HepG2 (cell line): ENCODE results near the gene APBB1. TPM values are rescaled to one million over a fixed set of nuclear protein-coding genes. Genes with fewer than 3 reads are reported as not detected.
A peak's percentile ranks its signal among the peaks of the same experiment; 100 is the strongest.

ENCODE experiments used
- ATAC-seq: fragments of 200-7000 bp; cut with Tn5 transposase; 3 replicates; pipeline ENCODE4 v1.9.1; 2020; ENCODE audit warnings: mild to moderate bottlenecking, moderate library complexity
- BruUV-seq: library from RNA; stranded (reverse); fragments of 400-500 nt; replicated peaks from 2 replicates; lab custom pipeline; 2021; lab: Mats Ljungman, UMichigan
- CTCF ChIA-PET: fragments of 300-600 bp; formaldehyde crosslinking; extraction: SDS; loops from one replicate; lab custom pipeline; 2021; ENCODE audit warnings: low total read pairs, inconsistent platforms, low intra/inter-chr PET ratio; lab: Yijun Ruan, JAX
- POLR2A ChIA-PET: fragments of 350-600 bp; sonication (Branson Sonifier 250); formaldehyde crosslinking; loops from one replicate; lab custom pipeline; 2020; ENCODE audit warnings: antibody characterized with exemption, inconsistent platforms; lab: Yijun Ruan, JAX
- DNase-seq: peaks from one replicate; pipeline ENCODE4 v3.0.0-alpha.2; 2015; ENCODE audit warnings: low spot score
- FAIRE-seq: peaks from 3 replicates; lab custom pipeline; 2011; peaks lifted over from hg19 to GRCh38; lab: Jason Lieb, UNC
- H2AFZ ChIP-seq: one replicate; pipeline ENCODE4 v1.6.1; 2011; ENCODE audit warnings: low read length, inconsistent platforms
- H3K27ac ChIP-seq: fragments of 300-600 bp; 3 replicates; pipeline ENCODE4 v1.8.0; 2011; ENCODE audit warnings: mixed run types, mild to moderate bottlenecking, mixed read lengths, low read length, inconsistent platforms; ENCODE audit not compliant: insufficient read depth; ENCODE audit errors: extremely low read length
- H3K27me3 ChIP-seq, 2 experiments: fragments of 200-600 bp in 1 of 2; 2 replicates in 1 of 2; 3 replicates in 1 of 2; pipeline versions ENCODE4 v1.6.0 to v1.8.0; 2011; ENCODE audit warnings: low read length in 2 of 2, mild to moderate bottlenecking in 2 of 2, moderate library complexity in 2 of 2, inconsistent platforms in 1 of 2; ENCODE audit not compliant: insufficient read depth in 2 of 2, control insufficient read depth in 1 of 2
- H3K36me3 ChIP-seq, 2 experiments: fragments of 200-600 bp in 1 of 2; replicated peaks in 1 of 2; 2 replicates in 1 of 2; 3 replicates in 1 of 2; pipeline versions ENCODE4 v1.5.1 to v1.8.0; 2011; ENCODE audit warnings: low read length in 2 of 2, inconsistent platforms in 1 of 2; ENCODE audit not compliant: insufficient read depth in 2 of 2, control insufficient read depth in 1 of 2
- H3K4me1 ChIP-seq: 2 replicates; pipeline ENCODE4 v1.5.1; 2012; ENCODE audit warnings: low read length, inconsistent platforms; ENCODE audit not compliant: insufficient read depth
- H3K4me2 ChIP-seq: 2 replicates; pipeline ENCODE4 v1.6.0; 2011; ENCODE audit warnings: low read depth, low read length, inconsistent platforms
- H3K4me3 ChIP-seq, 3 experiments: fragments of 200-600 bp in 1 of 3; sonication (generic), shearing (Covaris generic) in 1 of 3; replicated peaks in 1 of 3; 2 replicates each; pipeline ENCODE4 v1.5.1; 2011 to 2016; ENCODE audit warnings: low read length in 3 of 3, inconsistent platforms in 2 of 3, low read depth in 2 of 3, mild to moderate bottlenecking in 2 of 3, control low read depth in 1 of 3, mixed read lengths in 1 of 3; ENCODE audit not compliant: insufficient read depth in 1 of 3
- H3K79me2 ChIP-seq: one replicate; pipeline ENCODE4 v1.6.1; 2011; ENCODE audit warnings: low read length, inconsistent platforms; ENCODE audit not compliant: insufficient read depth
- H3K9ac ChIP-seq: 2 replicates; pipeline ENCODE4 v1.6.0; 2011; ENCODE audit warnings: mild to moderate bottlenecking, low read depth, low read length, inconsistent platforms; ENCODE audit not compliant: insufficient read depth
- H3K9me3 ChIP-seq: 2 replicates; pipeline ENCODE4 v1.5.1; 2012; ENCODE audit warnings: mild to moderate bottlenecking, low read length
- H4K20me1 ChIP-seq: 2 replicates; pipeline ENCODE4 v1.6.0; 2011; ENCODE audit warnings: inconsistent platforms, mild to moderate bottlenecking, low read length, moderate library complexity; ENCODE audit not compliant: insufficient read depth
- ATF5 ChIP-seq: sonication (generic); formaldehyde crosslinking; IDR thresholded peaks from 2 replicates; pipeline ENCODE4 v1.4.0; 2020; ENCODE audit warnings: mild to moderate bottlenecking, low read depth, missing genetic modification reagents
- DDIT3 ChIP-seq: sonication (generic); formaldehyde crosslinking; IDR thresholded peaks from 2 replicates; pipeline ENCODE4 v1.4.0; 2020; ENCODE audit warnings: mild to moderate bottlenecking, missing genetic modification reagents
- FOXA3 ChIP-seq: IDR thresholded peaks from 2 replicates; pipeline ENCODE4 v1.6.1; 2016; ENCODE audit warnings: missing genetic modification reagents, missing compliant biosample characterization
- MNT ChIP-seq: fragments of 450-650 bp; IDR thresholded peaks from 2 replicates; pipeline ENCODE4 v1.6.1; 2016
- NFE2L1 ChIP-seq: sonication (generic); formaldehyde crosslinking; IDR thresholded peaks from 2 replicates; pipeline ENCODE4 v1.4.0; 2020; ENCODE audit warnings: missing genetic modification reagents, mild to moderate bottlenecking, borderline replicate concordance
- POLR2AphosphoS2 ChIP-seq: IDR thresholded peaks from 2 replicates; pipeline ENCODE4 v1.6.1; 2011; ENCODE audit warnings: low read depth, low read length, improper control_type of control experiment
- ZNF276 ChIP-seq: sonication (generic); formaldehyde crosslinking; IDR thresholded peaks from 2 replicates; pipeline ENCODE4 v1.4.0; 2020; ENCODE audit warnings: mild to moderate bottlenecking, low read depth, missing genetic modification reagents
- ZNF292 ChIP-seq: sonication (generic); formaldehyde crosslinking; IDR thresholded peaks from 2 replicates; pipeline ENCODE4 v1.8.1; 2022; ENCODE audit warnings: mild to moderate bottlenecking, low read depth, missing genetic modification reagents, borderline replicate concordance
- ZNF7 ChIP-seq: IDR thresholded peaks from 2 replicates; pipeline ENCODE4 v1.6.1; 2016; ENCODE audit warnings: missing biosample characterization, missing genetic modification reagents
- WGBS: methylation state at CpG from one replicate; pipeline ENCODE4 v1.1.6; 2017; ENCODE audit warnings: low lambda C conversion rate; 5-methylcytosine and 5-hydroxymethylcytosine counted together
- in situ Hi-C: cut with HindIII; loops from 2 replicates; pipeline ENCODE4 v1.10.0; 2017; ENCODE audit warnings: low pct_unique_long_range_greater_than_20kb; ENCODE audit not compliant: extremely low pct_ligation_motif_present
- intact Hi-C: fragments of 100-400 bp; cut with micrococcal nuclease; formaldehyde crosslinking; loops from one replicate; pipeline ENCODE4 v1.10.0; 2022; ENCODE audit not compliant: unreplicated experiment
- polyA plus RNA-seq, 8 experiments: library from polyadenylated mRNA; depleted of rRNA in 3 of 8; stranded (reverse) in 7 of 8; unstranded in 1 of 8; fragments of >200 nt; fragmentation: Illumina TruSeq in 4 of 8; extraction: Trizol in 4 of 8; gene quantifications; 2 replicates each; pipeline versions ENCODE4 v1.2.1 to v1.2.3, GENCODE V29; 2011 to 2016; ENCODE audit warnings: low read depth in 4 of 8, missing spikeins in 1 of 8, mixed read lengths in 1 of 8; ENCODE audit not compliant: insufficient read depth in 1 of 8
- total RNA-seq, 5 experiments: library from RNA; depleted of rRNA; stranded (reverse); fragments of >200 nt; fragmentation: Illumina TruSeq; extraction: Trizol; gene quantifications; 2 replicates each; pipeline ENCODE4 v1.2.3, GENCODE V29; 2016; ENCODE audit warnings: low read depth in 1 of 5

APBB1 gene
- total and polyA plus RNA-seq, 2 of the 13 experiments (the other 11 are each of a cell fraction or from before 2014, with no cell fraction given) = 1.7 to 3.5 TPM

GRCh38 chr11:6397156-6397555 lies 21.7 kb downstream of the APBB1 start:
- no peak for ATAC-seq
- ChIA-PET POLR2A (no interaction called here), CTCF (no interaction called here)
- no peaks in the 10 kb centered on the region for H3K36me3 ChIP-seq
- no peak overlapping the region for H2AFZ ChIP-seq
- in situ Hi-C loops = no loop called here
- H3K4me1 ChIP-seq = peaks cover 14% of the 10 kb centered on the region
- no CpG with 5 or more reads among the region's 1 CpG for WGBS
- no peak overlapping the region for H3K4me2 ChIP-seq
- no peak overlapping the region for H3K9ac ChIP-seq
- H4K20me1 ChIP-seq = no peaks in the 10 kb centered on the region
- 0 out of 5 replicates have a peak, but pooled peaks cover 0 to 3% of the 10 kb centered on the region in 2 experiments for H3K27me3 ChIP-seq
- H3K27ac ChIP-seq = no peak overlapping the region
- no peak overlapping the region for H3K4me3 ChIP-seq
- FAIRE-seq = no peak
- no peaks in the 10 kb centered on the region for H3K79me2 ChIP-seq
- no TSS peak for BruUV-seq
- no peaks in the 10 kb centered on the region for H3K9me3 ChIP-seq
- peak; percentile 47 for TF ChIP-seq MNT
- no peak for TF ChIP-seq ZNF276
- TF ChIP-seq, all 625 proteins: peak for 1
- intact Hi-C loops = no loop called here
- DNase-seq = no peak

GRCh38 chr11:6395470-6396060 lies 23.3 kb downstream of the APBB1 start:
- CTCF ChIA-PET = no interaction called here
- POLR2A ChIA-PET = no interaction called here
- no peak for FAIRE-seq
- no TSS peak for BruUV-seq
- TF ChIP-seq ZNF7 (CRISPR knock-in tag) (no peak), DDIT3 (CRISPR knock-in tag) (no peak), ZNF292 (CRISPR knock-in tag) (no peak), ATF5 (CRISPR knock-in tag) (no peak), FOXA3 (CRISPR knock-in tag) (no peak), NFE2L1 (CRISPR knock-in tag) (no peak), POLR2AphosphoS2 (no peak)
- Histone ChIP-seq H3K27me3 (peaks cover 0 to 3% of the 10 kb centered on the region in 2 experiments; a peak in 1 of 5 replicates), H3K9ac (no peak overlapping the region), H3K4me1 (peaks cover 13% of the 10 kb centered on the region), H3K4me3 (no peak overlapping the region), H3K79me2 (no peaks in the 10 kb centered on the region), H4K20me1 (no peaks in the 10 kb centered on the region), H3K4me2 (no peak overlapping the region), H2AFZ (no peak overlapping the region), H3K27ac (no peak overlapping the region), H3K36me3 (no peaks in the 10 kb centered on the region), H3K9me3 (no peaks in the 10 kb centered on the region)
- no peak for DNase-seq
- intact Hi-C loops (no loop called here), in situ Hi-C loops (no loop called here)
- WGBS = 80% methylated on average over 2 of the region's 16 CpGs
- ATAC-seq = no peak
